GM19023 (cell line): ENCODE measurements around the gene C3orf62.

ENCODE experiments used
- ATAC-seq: cut with Tn5 transposase; IDR thresholded peaks from one replicate; pipeline ENCODE4 v1.9.1; 2021; ENCODE audit warnings: mild to moderate bottlenecking, moderate library complexity; ENCODE audit not compliant: unreplicated experiment

The C3orf62 gene

GRCh38 chr3:49276475-49277382 lies at the start of gene C3orf62:
TSS of gene C3orf62 (minus strand) at chr3:49277232. CDS start at chr3:49276872, 360 bp downstream.
- ATAC-seq: peak; percentile 78

- no peak for ATAC-seq
These were observed 47.7 kb upstream of the C3orf62 start for GRCh38 chr3:49324768-49325167.

GRCh38 chr3:49316696-49317457 lies 39.8 kb upstream of the C3orf62 start:
- ATAC-seq: no peak

DNA sequence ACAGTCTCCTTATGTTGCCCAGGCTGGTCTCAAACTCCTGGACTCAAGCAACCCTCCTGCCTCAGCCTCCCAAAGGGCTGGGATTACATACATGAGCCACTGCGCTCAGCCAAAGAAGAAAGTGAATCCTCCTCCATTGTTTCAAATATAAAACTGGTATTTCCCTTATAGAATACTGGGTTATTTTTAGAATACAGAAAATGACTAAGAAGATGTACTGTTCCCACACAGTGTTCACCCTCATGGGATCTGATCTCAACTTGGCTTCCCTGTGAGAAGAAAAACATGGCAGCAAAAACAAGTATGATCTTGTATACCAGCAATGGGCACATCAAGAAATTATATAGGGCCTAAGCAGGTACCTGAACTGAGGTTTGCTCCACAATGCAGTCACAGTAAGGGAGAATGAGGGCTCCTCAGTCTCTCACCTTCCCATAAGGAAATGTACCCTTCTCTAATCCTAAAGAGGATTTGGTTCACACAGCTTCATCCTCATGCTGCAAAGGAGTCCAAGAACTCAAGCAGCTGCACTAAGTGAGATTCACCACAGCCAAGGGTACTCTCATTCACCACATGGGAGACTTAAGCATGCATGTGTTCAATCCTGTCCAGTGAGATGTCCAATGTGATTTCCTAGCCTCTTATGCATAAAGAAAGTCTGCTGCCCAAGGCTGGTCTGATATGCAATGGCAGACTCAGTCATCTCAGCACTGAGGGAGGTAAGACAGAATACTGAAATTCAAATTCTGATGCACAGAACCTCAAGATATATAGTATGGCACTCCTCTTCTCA lies 37.1 kb upstream of the C3orf62 start:
- ATAC-seq: no peak

GRCh38 chr3:49311283-49311682 lies 34.3 kb upstream of the C3orf62 start:
- no peak for ATAC-seq

- no peak for ATAC-seq
These were observed 33.6 kb upstream of the C3orf62 start for GRCh38 chr3:49310677-49311076.

DNA sequence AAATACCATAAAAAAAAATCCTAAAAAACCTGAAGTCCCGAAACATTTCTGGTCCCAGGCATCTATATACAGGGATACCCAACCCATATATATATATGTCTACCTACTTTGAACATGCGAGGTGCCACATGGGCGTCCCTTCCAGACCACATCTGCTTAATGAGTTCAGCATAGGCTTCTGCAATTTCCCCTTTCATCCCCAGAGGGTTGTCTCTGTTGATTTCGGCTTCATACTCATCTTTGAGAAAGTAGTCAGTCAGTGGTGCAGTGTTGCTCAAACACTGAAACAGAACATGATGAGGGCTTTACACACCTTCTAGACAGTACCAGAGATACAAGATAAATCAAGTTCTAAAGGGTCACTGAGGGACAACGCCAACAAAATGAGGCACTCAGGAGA lies 28.6 kb upstream of the C3orf62 start:
- no peak for ATAC-seq

DNA sequence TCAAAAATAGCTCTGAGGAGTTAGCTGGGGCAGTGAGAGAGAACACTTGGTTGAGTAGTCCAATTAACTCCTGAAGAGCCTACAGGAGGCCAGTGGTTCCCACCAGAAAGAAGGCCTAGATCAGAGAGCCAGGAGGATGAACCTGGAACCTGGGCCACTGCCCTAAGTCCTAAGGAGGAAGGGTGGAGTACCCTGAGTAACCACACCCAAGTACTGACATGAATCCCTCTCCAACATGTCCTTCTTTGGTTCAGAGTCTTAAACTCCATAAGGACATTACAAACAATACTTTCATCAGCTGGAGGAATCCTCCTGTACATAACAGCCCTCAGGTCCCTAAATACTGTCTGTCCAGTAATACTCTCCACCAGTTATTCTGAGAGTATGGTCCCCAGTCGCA lies 25.6 kb upstream of the C3orf62 start:
- no peak for ATAC-seq

- no peak for ATAC-seq
These were observed 23.6 kb upstream of the C3orf62 start for GRCh38 chr3:49300595-49300994.

- no peak for ATAC-seq
These were observed 21.5 kb upstream of the C3orf62 start for GRCh38 chr3:49298511-49298910.

DNA sequence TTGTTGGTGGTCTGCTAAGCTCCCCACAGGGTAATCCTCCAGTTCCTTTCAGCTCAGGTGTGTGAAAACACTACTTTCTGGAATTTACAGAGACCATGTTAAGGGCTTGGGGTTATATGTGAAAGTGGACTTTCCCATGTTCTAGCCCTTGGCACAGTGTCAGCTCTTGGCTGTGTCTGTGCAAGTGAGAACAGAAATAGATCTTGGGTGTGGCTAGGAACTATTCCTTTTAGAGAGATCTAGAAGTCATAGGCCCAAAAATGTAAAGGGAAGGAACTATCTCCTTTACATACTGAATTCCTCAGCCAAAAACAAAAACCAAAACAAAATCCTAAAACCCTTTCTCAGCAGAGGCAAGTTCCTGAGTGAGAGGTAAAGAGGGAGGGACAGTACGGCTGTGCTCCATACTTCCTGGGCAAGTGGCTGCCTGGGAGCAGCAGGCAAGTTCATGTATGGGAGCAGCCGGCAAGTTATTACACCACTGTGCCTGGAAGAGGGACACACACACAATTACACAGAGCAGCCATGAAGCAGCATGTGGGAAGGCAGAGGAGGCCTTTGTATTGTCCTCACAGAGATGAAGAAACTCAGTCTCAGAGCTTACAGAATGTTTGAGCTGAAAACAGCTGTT lies 19.9 kb upstream of the C3orf62 start:
- ATAC-seq: no peak

DNA sequence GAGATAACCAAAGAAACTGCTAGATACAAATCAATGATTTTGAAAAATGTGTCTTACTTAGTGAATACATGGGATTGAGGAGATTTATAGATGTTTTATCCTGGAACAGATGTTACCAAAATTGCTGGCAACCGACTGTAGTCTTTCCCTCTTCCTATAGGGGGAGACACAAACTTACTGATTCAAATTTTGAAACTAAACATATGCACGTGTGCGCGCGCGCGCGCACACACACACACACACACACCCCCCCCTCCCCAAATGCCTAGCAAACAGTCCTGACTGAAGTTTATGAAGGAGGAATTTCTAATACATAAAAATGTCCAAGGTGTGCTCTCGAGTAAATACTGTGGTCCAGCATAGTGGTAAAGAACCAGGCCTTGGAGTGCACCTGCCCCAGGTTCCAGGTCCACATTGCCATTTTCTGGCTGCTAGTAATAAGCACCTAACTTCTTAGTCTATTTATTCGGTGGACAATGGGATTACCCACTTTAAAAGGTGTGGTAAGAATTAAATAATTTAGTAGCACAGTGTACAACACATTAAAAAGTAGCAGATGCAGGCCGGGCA lies 18.5 kb upstream of the C3orf62 start:
- ATAC-seq: no peak

- ATAC-seq: no peak
These were observed 17.3 kb upstream of the C3orf62 start for GRCh38 chr3:49294343-49294742.

GRCh38 chr3:49283997-49284396 lies 7.0 kb upstream of the C3orf62 start:
- ATAC-seq: no peak

DNA sequence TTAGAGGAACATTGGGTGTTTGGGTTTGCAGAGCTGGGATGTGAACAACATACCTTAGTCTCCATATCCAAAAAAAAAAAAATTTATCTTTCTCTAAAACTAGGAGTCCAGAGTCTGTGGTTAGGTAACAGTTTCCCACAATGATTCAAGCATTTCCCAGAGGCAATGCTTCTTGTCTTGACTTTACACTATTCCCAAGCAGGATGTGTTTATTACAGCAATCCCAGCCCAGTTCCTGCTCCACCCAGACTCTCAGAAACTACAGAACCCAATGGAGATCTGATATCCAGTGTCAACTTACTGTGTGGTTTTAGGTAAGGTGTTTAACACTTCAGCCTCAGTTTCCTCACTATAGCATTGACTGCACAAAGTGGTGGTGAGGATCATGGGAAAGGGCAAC lies 2.3 kb upstream of the C3orf62 start:
- ATAC-seq: no peak

GRCh38 chr3:49278548-49278947 lies 1.5 kb upstream of the C3orf62 start:
- ATAC-seq: no peak

DNA sequence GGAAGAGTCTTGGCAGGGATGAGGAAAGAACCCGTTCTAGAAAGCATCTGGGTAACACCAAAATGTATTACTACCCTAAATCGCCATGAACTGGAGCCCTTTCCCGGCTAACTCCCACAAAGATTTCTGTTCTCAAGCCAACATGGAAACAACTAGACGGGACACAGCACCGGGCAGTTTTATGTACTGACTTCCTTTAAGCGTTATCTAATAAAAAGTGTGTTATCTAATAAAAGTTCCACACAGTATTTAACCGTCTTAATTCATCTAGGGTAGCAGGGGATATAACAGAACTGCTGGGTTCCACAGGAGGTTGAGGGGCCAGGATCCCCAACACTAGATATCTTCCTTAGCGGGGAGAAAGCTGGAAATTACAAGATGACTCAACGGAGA lies 347 bp upstream of the C3orf62 start:
- ATAC-seq: no peak

DNA sequence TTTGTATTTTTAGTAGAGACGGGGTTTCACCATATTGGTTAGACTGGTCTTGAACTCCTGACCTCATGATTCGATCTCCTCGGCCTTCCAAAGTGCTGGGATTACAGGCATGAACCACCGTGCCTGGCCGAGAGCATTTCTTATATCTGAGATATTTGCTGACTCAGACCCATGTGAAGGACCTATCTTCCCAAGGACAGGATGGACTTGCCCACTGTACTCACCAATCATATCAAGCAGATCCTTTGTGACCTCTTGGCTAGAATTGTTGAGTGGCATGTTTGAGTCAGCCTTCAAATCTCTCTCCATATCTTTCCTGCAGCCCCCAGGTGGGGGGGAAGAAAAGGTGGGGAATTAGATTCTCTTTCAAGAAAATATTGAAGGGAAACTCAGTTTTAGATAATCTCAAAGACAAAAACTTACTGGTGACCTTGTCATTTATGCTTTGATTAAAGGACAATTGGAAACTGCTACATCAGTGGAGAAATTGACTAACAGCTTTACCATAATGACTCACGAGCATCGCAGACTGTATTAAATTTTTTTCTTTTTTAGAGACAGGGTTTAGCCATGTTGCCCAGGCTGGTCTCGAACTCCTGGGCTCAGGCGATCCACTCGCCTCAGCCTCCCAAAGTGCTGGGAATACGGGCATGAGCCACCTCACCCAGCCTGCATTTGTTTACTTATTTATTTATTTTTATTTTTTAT lies 3.1 kb downstream of the C3orf62 start:
- ATAC-seq: no peak

DNA sequence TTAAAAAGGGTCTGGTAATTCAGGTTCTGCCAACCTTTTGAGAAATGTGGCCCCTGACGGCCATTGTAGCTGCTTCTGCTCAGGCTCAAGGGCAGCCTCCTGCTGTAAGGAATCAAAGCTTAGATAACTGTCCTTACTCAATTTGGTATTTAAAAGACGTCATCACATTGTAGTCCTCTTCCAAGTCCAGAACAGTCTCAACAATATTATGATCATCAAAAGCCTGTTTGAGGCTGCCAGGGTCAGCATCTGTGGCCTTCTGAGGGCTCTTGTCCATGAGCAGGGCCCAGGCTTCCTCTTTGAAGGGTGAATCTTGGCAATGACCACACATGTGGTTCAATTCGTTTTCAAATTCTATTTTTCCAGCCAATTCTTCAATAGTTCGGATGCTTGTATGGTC lies 6.0 kb downstream of the C3orf62 start:
- ATAC-seq: no peak

DNA sequence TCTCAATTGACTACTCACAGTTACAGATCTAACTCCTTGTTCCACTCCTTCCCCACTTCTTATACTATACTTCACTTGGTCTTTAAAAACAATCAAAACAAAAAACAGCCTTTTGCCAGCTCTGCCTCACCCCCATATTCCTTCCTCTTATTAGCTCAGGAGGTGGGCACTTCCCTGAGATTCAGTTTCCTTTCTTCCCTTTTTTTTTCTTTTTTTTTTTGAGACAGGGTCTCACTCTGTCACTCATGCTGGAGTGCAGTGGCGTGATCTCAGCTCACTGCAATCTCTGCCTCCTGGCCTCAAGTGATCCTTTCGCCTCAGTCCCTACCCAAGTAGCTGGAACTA lies 6.9 kb downstream of the C3orf62 start:
- no peak for ATAC-seq
